ENCODE measurements around the gene BMP10.

BMP10 gene

GRCh38 chr2:68819556-68819955, 51.6 kb downstream of the BMP10 start:
- no peaks in the 10 kb centered on the region for H3K27me3 ChIP-seq (ENCODE audit: insufficient read depth, low read length)
- H3K27ac ChIP-seq (ENCODE audit: low read depth, low read length): no peak overlapping the region
- H3K4me1 ChIP-seq (ENCODE audit: control insufficient read depth, insufficient read depth, low read length, unreplicated experiment): no peaks in the 10 kb centered on the region
- no peak overlapping the region for H2AFZ ChIP-seq (ENCODE audit: low read length, unreplicated experiment)
- no peaks in the 10 kb centered on the region for H3K79me2 ChIP-seq (ENCODE audit: control insufficient read depth, insufficient read depth, low read length, unreplicated experiment)
- H3K4me3 ChIP-seq (ENCODE audit: low read depth, low read length): no peak overlapping the region
- H3K36me3 ChIP-seq (ENCODE audit: insufficient read depth, low read length): no peaks in the 10 kb centered on the region

GRCh38 chr2:68817306-68817705, 53.9 kb downstream of the BMP10 start:
- Histone ChIP-seq H3K4me3 (ENCODE audit: low read depth, low read length) (no peak overlapping the region), H3K27ac (ENCODE audit: low read depth, low read length) (no peak overlapping the region), H3K4me1 (ENCODE audit: control insufficient read depth, insufficient read depth, low read length, unreplicated experiment) (no peaks in the 10 kb centered on the region), H3K36me3 (ENCODE audit: insufficient read depth, low read length) (no peaks in the 10 kb centered on the region), H3K27me3 (ENCODE audit: insufficient read depth, low read length) (no peaks in the 10 kb centered on the region), H2AFZ (ENCODE audit: low read length, unreplicated experiment) (no peak overlapping the region), H3K79me2 (ENCODE audit: control insufficient read depth, insufficient read depth, low read length, unreplicated experiment) (no peaks in the 10 kb centered on the region)
